Adrenal gland (tissue), 12 donors: ENCODE data around the gene EPHB1. TPM values are rescaled to one million over a fixed set of nuclear protein-coding genes. Genes with fewer than 3 reads are reported as not detected.

ENCODE experiments used
- DNase-seq, 7 donors: peaks; one replicate each; pipeline ENCODE4 v3.0.0-alpha.2; 2019 to 2020
- H3K27ac ChIP-seq, 5 donors: fragments of 200-600 bp; sonication (generic) in 4 of 5; 1 replicate in 3 of 5; 2 replicates in 2 of 5; pipeline versions ENCODE4 v1.5.1 to v1.8.0; 2016 to 2020; ENCODE audit warnings: mild to moderate bottlenecking in 1 of 5
- H3K27me3 ChIP-seq: fragments of 200-600 bp; 2 replicates; pipeline ENCODE4 v1.8.0; 2021
- H3K36me3 ChIP-seq, 2 donors: fragments of 200-600 bp; replicated peaks in 1 of 2; 1 replicate in 1 of 2; 2 replicates in 1 of 2; pipeline versions ENCODE4 v1.5.1 to v1.8.0; 2018 to 2022
- H3K4me1 ChIP-seq, 2 donors: fragments of 200-600 bp; replicated peaks in 1 of 2; 1 replicate in 1 of 2; 2 replicates in 1 of 2; pipeline versions ENCODE4 v1.5.1 to v1.8.0; 2018 to 2021
- H3K4me3 ChIP-seq, 4 donors: fragments of 200-600 bp; sonication (generic) in 3 of 4; one replicate each; pipeline ENCODE4 v1.5.1; 2016 to 2018
- H3K9me3 ChIP-seq, 3 donors: fragments of 200-600 bp; sonication (generic) in 1 of 3; replicated peaks in 1 of 3; 1 replicate in 2 of 3; 2 replicates in 1 of 3; pipeline versions ENCODE4 v1.5.1 to v1.8.0; 2016 to 2021
- CTCF ChIP-seq, 6 experiments: fragments of 450-650 bp in 4 of 6; fragments of 200-600 bp in 2 of 6; sonication (generic) in 1 of 6; IDR thresholded peaks; 1 replicate in 5 of 6; 2 replicates in 1 of 6; pipeline versions ENCODE4 v1.5.1 to v1.8.0; 2016 to 2021; ENCODE audit warnings: antibody characterized with exemption in 6 of 6, mild to moderate bottlenecking in 2 of 6, moderate library complexity in 1 of 6
- POLR2A ChIP-seq, 2 donors: fragments of 450-650 bp; IDR thresholded peaks; one replicate each; pipeline ENCODE4 v1.6.1; 2017; ENCODE audit warnings: antibody characterized with exemption in 2 of 2, mild to moderate bottlenecking in 2 of 2, moderate library complexity in 1 of 2
- WGBS, 4 donors: extraction: QIAGEN DNeasy Blood & Tissue Kit in 2 of 4; methylation state at CpG; one replicate each; pipeline versions ENCODE4 v1.1.5 to v1.1.7; 2013 to 2017; 5-methylcytosine and 5-hydroxymethylcytosine counted together
- intact Hi-C, 2 donors: fragments of 100-400 bp; cut with DNase I; formaldehyde crosslinking; loops; one replicate each; pipeline versions ENCODE4 v1.14.1 to v1.15.0; 2022 to 2023
- polyA plus RNA-seq, 3 donors: library from polyadenylated mRNA; stranded (reverse); fragments of 200-250 nt in 2 of 3; fragments of 350-450 nt in 1 of 3; fragmentation: Illumina TruSeq in 1 of 3; extraction: RNeasy Lipid Tissue Mini Kit (QIAGEN cat#74804) in 1 of 3; gene quantifications; one replicate each; pipeline ENCODE4 v1.2.3, GENCODE V29; 2013 to 2014
- total RNA-seq, 9 donors: library from RNA; depleted of rRNA in 4 of 9; stranded (reverse); fragments of >200 nt in 4 of 9; fragments of 120-200 nt in 1 of 9; fragmentation: NEBNext Ultra II Directional in 1 of 9; extraction: Animal tissue kit (Norgen Biotek cat#: 25700) in 1 of 9; gene quantifications; one replicate each; pipeline versions ENCODE4 v1.1.0 to v1.2.4, GENCODE V29; 2013 to 2023
- donor health status: healthy with polysubstance abuse.
- donor health status: Bipolar disorder and iron deficiency.
- donor health status: DM: yes; HTN: yes; CAD: no.
- donor health status: DM: no; HTN: no; CAD: no.
- donor health status: DM: no; HTN: no; CAD: no.
- donor health status: DM: yes; HTN: yes; CAD: no.

EPHB1 gene
- total and polyA plus RNA-seq, 12 donors: 0.10 to 3.4 (median 0.98) TPM

GRCh38 chr3:134762016-134762415 lies 33.0 kb upstream of the EPHB1 start:
- Histone ChIP-seq H3K36me3 (no peaks in the 10 kb centered on the region), H3K27ac (no peak overlapping the region), H3K4me3 (no peak overlapping the region), H3K27me3 (no peaks in the 10 kb centered on the region), H3K9me3 (no peaks in the 10 kb centered on the region), H3K4me1 (no peaks in the 10 kb centered on the region)
- no peak for TF ChIP-seq CTCF (IDR thresholded peaks at IDR 0.05)
- no peak for TF ChIP-seq POLR2A (IDR thresholded peaks at IDR 0.05)
- intact Hi-C loops: no loop called here
- peak in 1 of 7 donors; percentile 6 for DNase-seq
- WGBS, 4 donors: 85 to 94% (median 93%) methylated on average over 4 of the region's 4 CpGs

DNA sequence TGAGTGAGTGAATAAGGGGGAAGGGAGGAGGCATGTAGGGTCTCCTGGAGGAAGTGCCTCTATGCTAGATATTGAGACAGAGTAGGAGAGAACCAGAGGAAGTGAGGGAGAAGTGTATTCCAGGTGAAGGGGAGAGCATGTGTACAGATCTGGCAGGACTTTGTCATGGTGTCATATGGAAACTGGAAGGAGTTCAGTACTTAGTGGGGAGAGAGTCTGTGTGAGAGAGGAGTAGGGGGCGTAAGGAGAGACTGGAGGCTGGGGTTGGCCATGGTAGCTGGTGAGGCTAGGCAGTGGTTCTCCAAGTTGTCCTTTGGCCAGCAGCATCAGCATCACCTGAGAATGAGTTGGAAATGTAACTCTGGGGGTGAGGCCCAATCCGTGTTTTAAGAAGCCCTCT lies 29.6 kb upstream of the EPHB1 start:
- intact Hi-C loops: no loop called here
- DNase-seq: peak in 1 of 7 donors; percentile 11

DNA sequence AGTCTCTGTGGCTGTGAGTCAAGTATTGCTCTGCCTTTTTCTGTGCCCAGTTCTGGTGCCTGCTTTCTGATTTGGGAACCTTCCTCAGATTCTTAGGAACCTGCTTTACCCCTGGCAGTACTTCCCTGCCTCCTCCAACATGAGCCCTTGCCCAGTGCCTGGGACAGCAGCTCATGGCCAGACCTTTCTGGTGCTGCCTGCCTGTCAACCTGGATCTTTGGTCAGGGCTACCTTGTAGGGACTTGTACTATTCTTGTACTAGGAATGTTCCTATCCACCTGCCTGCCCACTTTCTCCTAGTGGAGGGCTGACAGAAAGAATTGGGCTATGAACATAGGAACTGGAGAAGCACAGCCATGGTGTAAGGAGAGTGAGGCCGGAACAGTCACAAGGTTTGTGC lies 28.8 kb upstream of the EPHB1 start:
- Histone ChIP-seq H3K36me3 (no peaks in the 10 kb centered on the region), H3K9me3 (no peaks in the 10 kb centered on the region), H3K27me3 (no peaks in the 10 kb centered on the region), H3K4me1 (no peaks in the 10 kb centered on the region), H3K27ac (no peak overlapping the region), H3K4me3 (no peak overlapping the region)
- no peak for TF ChIP-seq POLR2A (IDR thresholded peaks at IDR 0.05)
- no peak for TF ChIP-seq CTCF (IDR thresholded peaks at IDR 0.05)
- intact Hi-C loops: no loop called here
- peak in 1 of 7 donors; percentile 18 for DNase-seq
- WGBS, 4 donors: 81 to 100% (median 91%) methylated on average over 1 of the region's 1 CpG

More for the DNA sequence above, 29.6 kb upstream of the EPHB1 start:
- Histone ChIP-seq H3K9me3 (no peaks in the 10 kb centered on the region), H3K4me3 (no peak overlapping the region), H3K36me3 (no peaks in the 10 kb centered on the region), H3K4me1 (no peaks in the 10 kb centered on the region), H3K27me3 (no peaks in the 10 kb centered on the region), H3K27ac (no peak overlapping the region)
- TF ChIP-seq POLR2A (IDR thresholded peaks at IDR 0.05) (no peak), CTCF (IDR thresholded peaks at IDR 0.05) (no peak)
- WGBS, 4 donors: 78 to 92% (median 83%) methylated on average over 2 of the region's 2 CpGs

DNA sequence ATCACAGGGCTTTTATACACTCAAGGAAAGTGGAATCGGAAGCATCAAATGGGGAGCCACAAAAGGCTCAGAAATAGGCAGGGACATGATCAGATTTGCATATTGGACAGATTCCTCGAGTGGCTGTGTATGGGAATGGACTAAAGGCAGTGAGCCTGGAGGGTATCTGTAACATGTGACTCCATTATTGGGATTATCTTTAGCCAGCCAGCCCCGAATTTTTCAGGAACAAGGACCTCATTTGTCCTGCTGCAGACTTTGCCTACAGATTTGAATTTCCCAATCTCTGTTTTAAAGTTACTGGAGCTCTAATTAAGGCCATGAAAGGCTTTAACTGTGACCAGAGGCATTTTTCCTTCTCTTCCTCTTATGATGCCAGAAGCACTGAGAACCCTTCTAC lies 26.9 kb upstream of the EPHB1 start:
- Histone ChIP-seq H3K36me3 (no peaks in the 10 kb centered on the region), H3K4me3 (no peak overlapping the region), H3K9me3 (no peaks in the 10 kb centered on the region), H3K27me3 (no peaks in the 10 kb centered on the region), H3K27ac (no peak overlapping the region), H3K4me1 (no peaks in the 10 kb centered on the region)
- TF ChIP-seq CTCF (IDR thresholded peaks at IDR 0.05) (no peak), POLR2A (IDR thresholded peaks at IDR 0.05) (no peak)
- intact Hi-C loops: no loop called here
- peak in 1 of 7 donors; percentile 2 for DNase-seq
- WGBS, 4 donors: 64 to 76% (median 73%) methylated on average over 3 of the region's 3 CpGs
